ENCODE data around the gene UBR3.
A peak's percentile ranks its signal among the peaks of the same experiment; 100 is the strongest.
"Not testable (repeated sequence)": the region's sequence is repeated elsewhere in the genome, so short reads cannot be mapped to it uniquely, and the experiment has no call there.

UBR3 gene

DNA sequence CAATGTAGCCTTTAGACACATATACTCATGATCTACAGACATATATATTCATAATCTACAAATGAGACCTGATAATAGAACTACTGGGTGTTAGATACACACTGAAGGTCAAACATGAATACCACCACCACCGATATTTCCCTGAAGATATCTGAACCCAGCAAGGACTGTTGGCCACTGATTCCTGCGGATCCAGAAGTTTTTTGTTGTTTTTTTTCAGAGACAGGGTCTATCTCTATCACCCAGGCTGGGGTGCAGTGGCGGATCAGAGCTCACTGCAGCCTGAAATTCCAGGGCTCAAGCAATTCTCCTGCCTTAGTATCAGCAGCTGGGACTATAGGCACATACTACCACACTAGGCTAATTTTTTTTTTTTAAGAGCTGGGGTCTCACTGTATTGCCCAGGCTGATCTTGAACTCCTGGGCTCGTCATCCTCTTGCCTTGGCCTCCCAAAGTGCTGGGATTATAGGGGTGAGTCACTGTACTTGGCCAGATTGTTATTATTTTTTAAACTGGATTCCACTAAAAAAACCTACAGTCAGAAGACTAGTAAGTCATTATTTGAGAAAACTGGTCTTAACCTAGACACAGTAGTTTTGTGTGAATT lies 4.4 kb upstream of the UBR3 start:
- DNase-seq, result no peak

DNA sequence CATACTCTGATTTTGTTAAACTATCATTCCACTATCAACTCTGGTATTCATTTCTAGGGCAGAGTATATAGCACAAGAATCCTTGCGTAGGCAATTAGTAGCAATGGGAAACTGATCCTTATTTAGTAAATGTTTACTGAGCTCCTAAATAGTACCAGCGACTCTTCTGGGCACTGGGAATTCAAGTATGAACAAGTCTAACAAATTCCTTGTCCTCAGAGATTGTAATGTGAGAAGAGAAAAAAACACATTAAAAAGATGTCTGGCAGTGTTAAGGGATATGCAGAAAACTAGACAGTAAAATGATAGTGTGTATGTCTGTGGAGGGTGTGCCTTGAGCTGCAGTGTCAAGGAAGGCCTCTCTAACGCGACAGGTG lies 3.3 kb upstream of the UBR3 start:
- DNase-seq, result no peak

DNA sequence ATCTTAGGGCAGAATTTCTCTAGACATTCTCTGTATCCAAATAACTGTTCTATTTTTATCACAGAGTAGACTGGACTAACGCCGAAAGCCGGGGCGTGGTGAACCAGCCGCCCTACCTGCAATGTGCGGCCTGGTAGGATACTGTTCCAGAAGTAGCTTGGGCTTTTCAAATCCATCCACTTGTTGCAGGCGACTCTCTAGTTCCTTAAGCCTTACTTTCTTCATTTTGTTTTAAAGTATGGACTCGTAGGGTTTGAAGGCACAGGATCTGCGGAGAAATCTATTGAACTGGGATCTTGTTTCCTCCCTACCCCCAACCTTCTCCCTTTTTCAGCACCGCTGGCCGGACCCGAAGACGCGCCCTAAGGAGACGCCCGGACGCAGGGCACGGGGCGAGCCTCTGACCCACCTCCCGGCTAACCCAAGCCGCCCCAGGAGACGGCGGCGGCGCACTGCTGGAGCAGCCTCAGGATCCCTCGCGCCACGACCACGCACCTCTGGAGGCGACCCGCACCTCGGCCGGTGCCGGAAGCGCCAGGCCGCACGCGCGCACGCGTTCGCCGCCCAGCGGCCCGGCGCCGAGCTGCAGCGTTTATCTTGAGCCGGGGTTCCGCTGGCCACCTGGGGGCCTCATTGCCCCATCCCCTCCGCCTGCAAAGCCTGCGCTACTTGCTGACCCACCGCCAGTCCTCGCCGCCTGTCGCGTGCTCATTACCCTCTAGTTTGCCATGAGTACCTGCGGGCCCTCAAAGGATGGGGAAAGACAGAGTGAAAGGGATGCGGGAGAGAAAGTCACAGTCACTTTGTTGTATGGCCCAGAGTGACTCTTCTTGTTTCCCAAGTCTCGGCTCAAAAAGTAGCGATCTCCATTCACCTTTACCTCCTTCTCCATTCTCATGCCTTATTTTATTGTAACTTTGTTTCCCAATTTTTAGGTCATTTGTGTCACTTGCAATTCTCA lies 2.6 kb upstream of the UBR3 start, which contains the start of gene METTL5:
TSS of gene METTL5 (minus strand) at position 533 of the 961 bp plus-strand sequence. CDS start at position 225, 308 bp downstream.
- DNase-seq, result peak; percentile 72

DNA sequence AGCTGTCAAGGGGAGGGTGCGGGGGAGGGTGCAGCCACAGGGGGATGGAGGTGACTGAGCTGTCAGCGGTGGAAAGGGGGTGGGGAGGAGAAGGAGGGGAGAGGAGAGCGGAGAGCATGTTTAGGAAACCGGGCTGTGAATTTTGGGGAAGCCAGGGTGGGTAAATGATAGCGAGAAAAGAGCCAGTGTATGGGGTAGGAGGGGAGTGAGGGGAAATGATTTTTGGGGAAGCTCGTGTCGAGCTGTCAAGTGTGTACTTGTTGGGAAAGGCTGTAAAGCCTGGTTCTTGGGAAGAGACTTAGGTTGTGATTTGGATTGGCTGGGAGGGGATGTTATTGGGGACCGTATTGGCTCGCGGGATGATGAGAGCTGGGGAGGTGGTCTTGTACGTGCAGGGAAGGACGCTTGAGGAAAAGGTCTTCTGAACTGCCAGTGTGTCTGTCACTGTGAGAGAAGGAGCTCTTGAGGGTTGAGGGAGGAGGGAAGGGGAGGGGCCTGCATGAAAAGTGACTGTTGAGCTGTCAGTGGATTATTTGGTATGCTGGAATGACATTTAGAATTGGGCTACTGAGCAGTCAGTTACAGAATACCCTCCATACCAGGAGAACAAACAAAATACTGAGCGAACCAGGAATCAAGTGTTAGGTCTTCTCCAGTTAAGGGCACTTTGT lies 1.0 kb downstream of the UBR3 start:
- DNase-seq, result peak; percentile 30

DNA sequence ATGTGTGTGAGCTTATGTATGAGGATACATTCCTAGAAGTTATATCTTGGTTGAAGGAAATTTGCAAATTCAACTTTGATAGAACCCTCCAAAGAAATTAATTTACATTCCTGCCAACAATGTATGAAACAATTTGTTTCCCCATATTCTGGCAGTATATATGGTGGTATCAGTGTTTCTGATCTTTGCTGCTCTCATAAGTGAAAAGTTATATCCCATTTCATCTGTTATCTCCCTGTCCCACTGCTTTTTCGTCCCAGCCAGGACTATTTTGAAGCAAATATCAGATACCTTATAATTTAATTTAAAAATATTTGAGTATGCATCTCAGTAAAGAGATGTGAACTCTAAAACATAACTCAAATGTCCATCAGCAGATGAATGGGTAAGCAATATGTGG lies 7.1 kb downstream of the UBR3 start:
- DNase-seq, result no peak

DNA sequence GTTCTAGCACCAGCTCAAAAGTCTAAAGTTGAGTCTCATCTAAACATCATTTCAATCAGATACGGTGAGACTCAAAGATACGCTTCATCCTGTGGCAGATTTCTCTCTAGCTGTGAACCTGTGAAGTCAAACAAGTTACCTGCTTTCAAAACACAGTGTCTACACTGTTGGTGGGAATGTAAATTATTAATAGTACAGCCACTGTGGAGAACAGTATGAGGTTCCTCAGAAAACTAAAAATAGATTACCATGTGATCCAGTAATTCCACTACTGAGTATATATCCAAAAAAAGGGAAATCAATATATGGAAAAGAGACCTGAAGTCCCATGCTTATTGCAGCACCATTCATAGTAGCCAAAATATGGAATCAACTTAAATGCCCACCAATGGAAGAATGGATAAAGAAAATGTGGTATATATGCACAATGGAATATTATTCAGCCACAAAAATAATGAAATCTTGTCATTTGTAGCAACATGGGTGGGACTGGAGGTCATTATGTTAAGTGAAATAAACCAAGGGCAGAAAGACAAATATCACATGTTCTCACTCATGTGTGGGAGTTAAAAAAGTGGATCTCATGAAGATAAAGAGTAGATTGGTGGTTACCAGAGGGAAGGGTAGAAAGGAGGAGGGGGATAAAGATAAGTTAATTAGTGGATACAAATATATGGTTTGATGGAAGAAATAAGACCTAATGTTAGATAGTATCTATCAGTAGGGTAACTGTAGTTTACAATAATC lies 11.7 kb downstream of the UBR3 start:
- DNase-seq, result no peak

DNA sequence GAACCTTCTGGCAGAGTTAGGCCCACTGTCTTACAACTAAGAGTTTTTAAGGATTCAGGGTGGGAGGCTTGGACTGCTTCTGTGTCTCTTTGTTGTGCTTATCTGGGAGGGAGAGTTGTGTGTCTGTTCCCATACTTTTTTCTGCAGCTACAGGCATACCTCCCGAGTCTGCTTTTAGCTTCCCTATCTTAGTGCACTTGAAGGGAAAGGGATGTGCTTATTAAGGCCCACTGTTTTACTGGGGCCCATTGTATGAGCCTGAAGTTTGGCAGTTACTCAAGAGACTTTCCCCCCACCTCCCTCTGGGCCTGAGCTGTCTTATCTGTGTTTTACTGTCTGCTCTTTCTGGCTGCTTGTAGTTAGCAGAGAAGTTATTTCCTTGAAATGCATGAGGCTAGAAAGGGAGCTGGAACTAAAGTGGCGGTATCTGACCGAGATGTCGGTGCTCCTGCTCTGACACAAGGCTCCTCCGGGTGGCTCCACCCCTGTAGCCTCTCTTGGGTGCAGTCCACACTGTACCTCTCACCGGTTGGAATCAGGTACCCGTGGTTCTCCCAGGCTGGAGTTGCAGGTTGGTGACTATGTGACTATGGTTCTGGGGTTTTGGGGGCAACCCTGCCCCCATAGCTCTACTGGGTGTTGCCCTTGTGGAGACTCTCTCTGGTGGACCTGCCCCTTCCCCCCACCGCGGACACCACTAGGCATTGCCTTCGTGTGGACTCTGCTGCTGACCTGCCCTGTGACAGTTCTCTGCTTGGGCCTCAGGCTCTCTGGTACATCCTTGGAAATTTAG lies 12.9 kb downstream of the UBR3 start:
- DNase-seq, result no peak

DNA sequence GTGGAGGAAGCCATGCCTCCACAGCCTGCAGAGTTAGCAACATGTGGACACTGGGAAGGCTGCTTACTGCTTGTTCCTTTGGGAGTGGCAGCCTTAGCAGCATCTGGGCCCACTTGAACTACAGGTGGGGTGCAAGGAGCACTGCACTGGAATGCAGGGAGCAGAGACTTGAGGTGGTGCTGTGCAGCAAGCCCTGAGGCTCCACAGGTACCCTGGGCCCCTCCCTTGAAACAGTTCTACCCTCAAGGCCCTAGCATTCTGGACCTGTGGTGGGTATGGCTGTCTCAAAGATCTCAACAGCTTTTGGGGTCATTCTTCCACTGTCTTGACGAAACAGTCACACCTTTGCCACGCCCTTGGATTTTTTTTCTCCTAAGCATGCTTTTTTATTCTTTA lies 13.5 kb downstream of the UBR3 start:
- no peak for DNase-seq

DNA sequence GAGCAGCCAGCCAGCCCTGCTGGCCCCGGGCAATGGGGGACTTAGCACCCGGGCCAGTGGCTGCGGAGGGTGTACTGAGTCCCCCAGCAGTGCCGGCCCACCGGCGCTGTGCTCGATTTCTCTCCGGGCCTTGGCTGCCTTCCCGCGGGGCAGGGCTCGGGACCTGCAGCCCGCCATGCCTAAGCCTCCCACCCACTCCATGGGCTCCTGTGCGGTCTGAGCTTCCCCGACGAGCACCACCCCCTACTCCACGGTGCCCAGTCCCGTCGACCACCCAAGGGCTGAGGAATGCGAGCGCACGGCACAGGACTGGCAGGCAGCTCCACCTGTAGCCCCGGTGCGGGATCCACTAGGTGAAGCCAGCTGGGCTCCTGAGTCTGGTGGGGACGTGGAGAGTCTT lies 14.4 kb downstream of the UBR3 start:
- not testable (repeated sequence) for DNase-seq

DNA sequence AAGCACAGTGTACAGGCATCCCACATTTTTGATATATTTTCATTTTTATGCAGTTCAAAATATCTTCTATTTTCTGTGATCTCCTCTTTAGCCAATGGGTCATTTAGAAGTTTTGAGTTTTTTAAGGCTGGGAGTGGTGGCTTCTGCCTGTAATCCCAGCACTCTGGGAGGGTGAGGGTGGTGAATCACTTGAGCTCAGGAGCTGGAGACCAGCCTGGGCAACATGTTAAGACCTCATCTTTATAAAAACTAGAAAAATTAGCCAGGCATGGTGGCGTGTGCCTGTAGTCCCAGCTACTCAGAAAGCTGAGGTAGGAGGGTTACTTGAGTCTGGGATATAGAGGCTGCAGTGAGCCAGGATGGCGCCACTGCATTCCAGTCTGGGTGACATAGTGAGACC lies 17.8 kb downstream of the UBR3 start:
- DNase-seq, result no peak

DNA sequence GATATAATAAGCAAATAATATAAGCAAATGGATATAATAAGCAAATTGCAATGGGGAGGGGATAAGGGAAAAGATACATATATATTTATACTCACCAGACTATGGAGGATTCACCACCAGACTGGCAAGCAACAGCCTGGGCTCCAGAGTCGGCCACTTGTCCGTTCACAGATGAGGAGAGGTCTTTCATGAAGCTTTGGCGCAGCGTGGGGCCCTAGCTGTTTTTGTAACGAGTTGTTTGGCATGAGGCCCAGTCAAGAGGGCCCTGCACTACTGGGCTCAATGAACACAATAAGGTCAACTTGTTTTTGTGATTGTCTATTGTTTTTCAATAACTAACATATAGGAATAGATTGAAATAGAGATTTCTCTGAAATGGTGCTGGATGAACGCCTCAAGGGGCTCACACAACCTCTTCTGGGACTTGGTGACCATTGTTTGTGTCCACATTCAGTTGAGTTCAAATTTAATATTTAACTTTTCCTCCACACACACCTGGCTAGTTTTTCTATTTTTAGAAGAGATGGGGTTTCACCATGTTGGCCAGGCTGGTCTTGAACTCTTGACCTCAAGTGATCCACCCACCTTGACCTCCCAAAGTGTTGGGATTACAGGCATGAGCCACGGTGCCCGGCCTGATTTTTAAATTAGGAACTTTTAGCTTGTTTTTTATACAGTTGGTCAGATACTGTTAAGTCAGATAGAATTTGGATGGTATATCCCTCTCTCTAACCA lies 21.9 kb downstream of the UBR3 start:
- not testable (repeated sequence) for DNase-seq

DNA sequence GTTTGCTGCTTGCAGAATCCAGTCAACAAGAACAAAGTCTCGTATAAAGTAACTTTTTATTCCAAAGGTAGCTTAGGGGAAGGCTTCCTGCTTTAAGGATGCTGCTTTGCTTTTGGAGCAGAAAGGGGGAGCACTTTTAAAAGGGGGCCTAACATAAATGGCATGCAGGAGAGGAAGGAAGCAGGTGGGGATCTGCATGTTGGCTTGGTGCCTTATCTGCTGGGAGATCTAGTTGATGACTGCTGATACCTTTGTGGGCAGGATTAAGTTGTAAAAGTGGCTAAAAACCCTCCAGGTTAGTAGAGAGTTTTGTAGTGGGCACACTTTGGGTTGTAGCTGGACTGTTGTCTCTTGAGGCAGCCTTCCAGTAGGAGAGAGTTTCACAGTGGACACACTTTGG lies 22.5 kb downstream of the UBR3 start:
- no peak for DNase-seq

DNA sequence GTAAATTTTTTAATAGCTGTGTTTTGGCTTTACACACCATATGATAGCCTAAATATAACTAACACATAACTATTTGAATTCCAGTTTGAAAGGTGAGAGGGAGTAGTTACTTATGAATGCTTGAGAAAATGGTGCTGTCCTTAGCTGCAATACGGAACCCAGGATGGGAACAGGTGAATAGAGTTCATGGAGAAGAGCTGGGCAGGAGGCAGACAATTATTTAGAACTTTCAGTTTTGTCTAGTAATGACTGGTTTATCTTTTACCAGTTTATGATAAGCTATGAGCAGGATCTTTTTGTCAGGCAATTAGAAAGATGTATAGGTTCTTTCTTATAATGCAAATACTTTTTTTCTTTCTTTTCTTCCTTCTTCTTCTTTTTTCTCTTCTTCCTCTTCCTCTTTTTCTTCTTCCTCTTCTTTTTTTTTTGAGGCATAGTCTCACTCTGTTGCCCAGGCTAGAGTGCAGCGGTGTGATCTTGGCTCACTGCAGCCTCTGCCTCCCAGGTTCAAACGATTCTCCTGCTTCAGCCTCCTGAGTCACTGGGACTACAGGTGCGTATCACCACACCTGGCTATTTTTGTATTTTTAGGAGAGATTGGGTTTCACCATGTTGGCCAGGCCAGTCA lies 25.9 kb downstream of the UBR3 start:
- no peak for DNase-seq

DNA sequence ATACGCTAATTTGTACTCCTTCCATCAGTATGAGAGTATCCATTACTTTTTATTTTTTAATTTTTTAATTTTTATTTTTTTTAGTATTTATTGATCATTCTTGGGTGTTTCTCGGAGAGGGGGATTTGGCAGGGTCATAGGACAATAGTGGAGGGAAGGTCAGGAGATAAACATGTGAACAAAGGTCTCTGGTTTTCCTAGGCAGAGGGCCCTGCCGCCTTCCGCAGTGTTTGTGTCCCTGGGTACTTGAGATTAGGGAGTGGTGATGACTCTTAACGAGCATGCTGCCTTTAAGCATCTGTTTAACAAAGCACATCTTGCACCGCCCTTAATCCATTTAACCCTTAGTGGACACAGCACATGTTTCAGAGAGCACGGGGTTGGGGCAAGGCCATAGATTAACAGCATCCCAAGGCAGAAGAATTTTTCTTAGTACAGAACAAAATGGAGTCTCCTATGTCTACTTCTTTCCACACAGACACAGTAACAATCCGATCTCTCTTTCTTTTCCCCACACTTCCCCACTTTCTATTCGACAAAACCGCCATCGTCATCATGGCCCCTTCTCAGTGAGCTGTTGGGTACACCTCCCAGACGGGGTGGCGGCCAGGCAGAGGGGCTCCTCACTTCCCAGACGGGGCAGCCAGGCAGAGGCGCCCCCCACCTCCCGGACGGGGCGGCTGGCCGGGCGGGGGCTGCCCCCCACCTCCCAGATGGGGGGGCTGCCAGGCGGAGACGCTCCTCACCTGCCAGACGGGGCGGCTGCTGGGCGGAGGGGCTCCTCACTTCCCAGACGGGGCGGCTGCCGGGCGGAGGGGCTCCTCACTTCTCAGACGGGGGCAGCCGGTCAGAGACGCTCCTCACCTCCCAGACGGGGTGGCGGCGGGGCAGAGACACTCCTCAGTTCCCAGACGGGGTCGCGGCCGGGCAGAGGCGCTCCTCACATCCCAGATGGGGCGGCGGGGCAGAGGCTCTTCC lies 28.3 kb downstream of the UBR3 start:
- not testable (repeated sequence) for DNase-seq

DNA sequence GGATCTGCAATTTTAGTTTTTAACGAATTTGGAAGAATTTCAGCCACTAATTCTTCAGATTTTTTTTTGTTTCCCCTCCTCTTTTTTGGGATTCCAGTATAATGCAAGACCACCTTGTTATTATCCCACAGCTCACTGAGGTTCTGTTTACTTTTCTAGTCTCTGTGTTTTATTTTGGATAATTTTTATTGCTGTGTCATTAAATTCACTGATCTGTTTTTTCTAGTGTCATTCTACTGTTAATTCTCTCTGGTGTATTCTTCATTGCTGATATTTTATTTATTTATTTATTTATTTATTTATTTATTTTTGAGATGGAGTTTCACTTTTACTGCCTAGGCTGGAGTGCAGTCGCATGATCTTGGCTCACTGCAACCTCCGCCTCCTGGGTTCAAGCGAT lies 32.2 kb downstream of the UBR3 start:
- DNase-seq, result no peak

DNA sequence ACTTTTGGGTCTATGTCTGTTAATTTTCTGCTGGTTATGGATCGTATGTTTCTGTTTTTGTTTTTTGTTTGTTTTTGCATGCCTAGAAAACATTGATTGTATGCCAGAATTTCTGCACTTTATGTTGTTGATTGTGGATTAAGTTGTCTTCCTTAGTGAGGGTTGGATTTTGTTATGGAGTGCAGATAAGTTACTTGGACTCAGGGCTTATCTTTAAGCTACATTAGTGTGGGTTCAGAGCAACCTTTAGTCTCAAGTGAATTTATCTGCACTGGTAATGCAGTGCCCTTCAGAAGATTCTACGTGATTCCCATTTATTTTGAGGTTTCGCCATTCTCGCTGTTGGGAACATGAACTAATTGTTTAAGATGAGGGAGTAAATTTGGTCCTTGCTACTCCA lies 32.9 kb downstream of the UBR3 start:
- no peak for DNase-seq

DNA sequence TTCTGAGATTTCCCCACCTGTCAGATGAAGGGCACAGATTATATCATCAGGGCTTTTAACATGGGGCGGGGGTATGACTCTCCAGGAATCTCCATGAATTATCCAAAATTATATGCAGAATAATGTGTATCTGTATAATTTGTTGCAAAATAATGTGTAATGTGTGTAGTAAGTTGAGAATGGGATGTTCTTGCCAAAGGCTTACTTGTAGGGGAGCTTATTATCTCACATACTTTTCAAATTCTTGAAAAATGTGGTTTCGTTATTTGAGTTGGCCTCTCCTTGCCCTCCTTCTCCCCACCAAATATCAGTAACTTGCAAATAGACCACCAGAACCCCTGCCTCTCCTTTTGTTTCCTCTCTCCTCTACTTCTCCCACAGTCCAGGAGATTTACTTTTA lies 35.6 kb downstream of the UBR3 start:
- DNase-seq, result peak; percentile 1

DNA sequence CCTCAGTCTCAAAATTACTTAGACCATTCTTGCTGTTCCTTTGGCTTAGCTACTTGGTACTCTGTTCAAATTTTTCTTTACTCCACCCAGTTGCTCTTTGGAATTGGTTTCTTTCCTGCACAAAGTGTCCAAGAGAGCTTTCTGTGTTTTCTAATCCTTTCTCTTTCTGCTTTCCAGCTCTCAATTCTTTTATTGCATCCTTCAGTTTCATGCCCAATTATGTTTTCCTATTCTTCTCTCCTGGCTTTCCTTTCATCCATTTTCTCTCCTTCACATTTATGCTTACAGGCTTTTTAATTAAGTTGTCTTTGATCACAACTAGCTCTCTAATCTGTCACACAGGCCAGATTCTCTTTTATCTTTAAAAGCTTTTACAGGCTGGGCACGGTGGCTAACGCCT lies 38.2 kb downstream of the UBR3 start:
- DNase-seq, result no peak

DNA sequence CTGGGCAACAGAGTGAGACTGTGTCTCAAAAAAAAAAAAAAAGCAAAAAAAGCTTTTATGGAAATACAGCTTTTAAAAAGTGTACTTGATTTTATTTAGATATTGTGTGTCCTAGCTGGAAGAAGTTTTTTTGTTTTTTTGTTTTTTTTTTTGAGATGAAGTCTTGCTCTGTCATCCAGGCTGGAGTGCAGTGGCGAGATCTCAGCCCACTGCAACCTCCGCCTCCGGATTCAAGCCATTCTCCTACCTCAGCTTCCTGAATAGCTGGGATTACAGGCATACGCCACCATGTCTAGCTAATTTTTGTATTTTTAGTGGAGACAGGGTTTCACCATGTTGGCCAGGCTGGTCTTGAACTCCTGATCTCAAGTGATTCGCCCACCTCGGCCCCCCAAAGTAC lies 39.0 kb downstream of the UBR3 start:
- DNase-seq, result not testable (repeated sequence)

DNA sequence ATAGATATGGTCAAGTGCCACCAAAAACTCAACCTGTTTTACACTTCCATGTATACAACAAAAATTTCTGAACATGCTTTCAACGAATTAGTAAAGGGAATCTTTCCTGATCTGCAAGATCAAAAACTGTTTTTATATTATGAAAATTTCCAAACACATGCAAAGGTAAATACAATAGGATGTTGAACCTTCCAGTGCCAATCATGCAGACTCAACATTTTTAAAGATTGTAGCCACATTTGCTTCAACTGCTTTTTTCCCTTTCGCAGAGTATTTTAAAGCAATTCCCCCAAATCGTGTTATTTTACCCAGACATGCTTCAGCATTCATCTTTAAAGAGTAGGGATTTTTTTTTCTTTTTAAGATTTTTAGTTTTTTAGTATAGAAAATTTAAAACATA lies 40.3 kb downstream of the UBR3 start:
- DNase-seq, result no peak
